ENCODE data around the gene PYGO2. TPM values are rescaled to one million over a fixed set of nuclear protein-coding genes. Genes with fewer than 3 reads are reported as not detected.

Gene PYGO2
- total RNA-seq = 10 to 100 TPM; 26.2 to 61.1 (median 42.6) TPM
- 10 to 100 TPM; 28.2 to 44.1 (median 29.2) TPM for polyA plus RNA-seq
- long read RNA-seq, donor 1, transcript PYGO2-202 (3 exons, 3,146 nt) = major isoform, 16 of 27 reads
- long read RNA-seq, donor 1, partial matches to known transcripts = 10 of 27 reads
- long read RNA-seq, donor 1, other reads (novel, unspliced or antisense) = 0 of 27 reads
- long read RNA-seq, donor 2, transcript PYGO2-202 (3 exons, 3,146 nt) = major isoform, 13 of 13 reads
- long read RNA-seq, donor 2, partial matches to known transcripts = 0 of 13 reads
- long read RNA-seq, donor 2, other reads (novel, unspliced or antisense) = 0 of 13 reads
- long read RNA-seq, donor 3, transcript PYGO2-202 (3 exons, 3,146 nt) = major isoform, 10 of 11 reads
- long read RNA-seq, donor 3, partial matches to known transcripts = 0 of 11 reads
- long read RNA-seq, donor 3, other reads (novel, unspliced or antisense) = 0 of 11 reads
- long read RNA-seq, donor 4, transcript PYGO2-202 (3 exons, 3,146 nt) = major isoform, 7 of 12 reads
- long read RNA-seq, donor 4, partial matches to known transcripts = 0 of 12 reads
- long read RNA-seq, donor 4, other reads (novel, unspliced or antisense) = 5 of 12 reads
- long read RNA-seq, donor 5, transcript PYGO2-202 (3 exons, 3,146 nt) = major isoform, 59 of 74 reads
- long read RNA-seq, donor 5, partial matches to known transcripts = 4 of 74 reads
- long read RNA-seq, donor 5, other reads (novel, unspliced or antisense) = 11 of 74 reads
- long read RNA-seq, donor 6, partial matches to known transcripts = 1 of 11 reads
- long read RNA-seq, donor 6, other reads (novel, unspliced or antisense) = 6 of 11 reads
- long read RNA-seq, donor 7, transcript PYGO2-202 (3 exons, 3,146 nt) = major isoform, 11 of 17 reads
- long read RNA-seq, donor 7, partial matches to known transcripts = 6 of 17 reads
- long read RNA-seq, donor 7, other reads (novel, unspliced or antisense) = 0 of 17 reads
- long read RNA-seq, donor 8, transcript PYGO2-202 (3 exons, 3,146 nt) = major isoform, 24 of 24 reads
- long read RNA-seq, donor 8, partial matches to known transcripts = 0 of 24 reads
- long read RNA-seq, donor 8, other reads (novel, unspliced or antisense) = 0 of 24 reads
- long read RNA-seq, donor 9, transcript PYGO2-202 (3 exons, 3,146 nt) = major isoform, 14 of 19 reads
- long read RNA-seq, donor 9, partial matches to known transcripts = 5 of 19 reads
- long read RNA-seq, donor 9, other reads (novel, unspliced or antisense) = 0 of 19 reads
- long read RNA-seq, donor 10, transcript PYGO2-202 (3 exons, 3,146 nt) = major isoform, 9 of 9 reads
- long read RNA-seq, donor 10, partial matches to known transcripts = 0 of 9 reads
- long read RNA-seq, donor 10, other reads (novel, unspliced or antisense) = 0 of 9 reads

GRCh38 chr1:154961207-154962155, at the start of gene PYGO2:
PYGO2 (minus strand) TSS chr1:154961782; CDS start chr1:154961576, 206 bp downstream.
- Histone ChIP-seq H3K4me3 (peak within 1 kb of the TSS; percentile 45 to 86 (median 71)), H3K4me1 (replicated peaks in 1 of 2) (peaks cover 17 to 30% of the 10 kb centered on the region in 2 donors), H3K36me3 (replicated peaks in 1 of 2) (peaks cover 0 to 58% of the 10 kb centered on the region in 2 donors), H3K27ac (peak within 1 kb of the TSS; percentile 94 to 99 (median 96)), H3K9me3 (replicated peaks in 1 of 3) (no peaks in the 10 kb centered on the region), H3K27me3 (no peaks in the 10 kb centered on the region)
- 0% methylated on average over 7 to 93 of the region's 93 CpGs for WGBS, 4 donors
- intact Hi-C loops (cut with DNase I) = loop anchor here in 1 of 2 donors (5.0 kb wide), 1 partner anchor 36 kb away; no protein-coding TSS in a partner anchor
- peak; percentile 77 to 88 (median 83) for DNase-seq
- TF ChIP-seq POLR2A (IDR thresholded peaks at IDR 0.05) = peak; percentile 65 to 77
- TF ChIP-seq CTCF (IDR thresholded peaks at IDR 0.05) = peak in 5 of 6 experiments; percentile 33 to 65 (median 62)

GRCh38 chr1:155011004-155011416, 49.4 kb upstream of the PYGO2 start:
- peak overlapping the region; percentile 30 to 99 (median 64) for H3K27ac ChIP-seq
- 46 to 63% (median 51%) methylated on average over 4 to 5 of the region's 5 CpGs for WGBS, 4 donors
- intact Hi-C loops (cut with DNase I) = no loop called here

More at GRCh38 chr1:155011004-155011416, 49.4 kb upstream of the PYGO2 start:
- Histone ChIP-seq H3K27me3 (no peaks in the 10 kb centered on the region), H3K4me1 (replicated peaks in 1 of 2) (peaks cover 65 to 67% of the 10 kb centered on the region in 2 donors), H3K4me3 (no peak overlapping the region), H3K9me3 (replicated peaks in 1 of 3) (no peaks in the 10 kb centered on the region), H3K36me3 (replicated peaks in 1 of 2) (peaks cover 0 to 16% of the 10 kb centered on the region in 2 donors)
- DNase-seq = peak in 1 of 7 donors; percentile 16
- TF ChIP-seq POLR2A (IDR thresholded peaks at IDR 0.05) = no peak
- no peak for TF ChIP-seq CTCF (IDR thresholded peaks at IDR 0.05)
